GM12878 (cell line): ENCODE measurements around the gene NFKBIZ. TPM values are rescaled to one million over a fixed set of nuclear protein-coding genes. Genes with fewer than 3 reads are reported as not detected.

Source experiments
- CEBPB ChIP-seq, 2 experiments: fragments of 150-350 bp in 1 of 2; IDR thresholded peaks; 2 replicates each; pipeline ENCODE4 v1.6.1; 2012 to 2014; ENCODE audit warnings: low read depth in 2 of 2, low read length in 2 of 2, borderline replicate concordance in 1 of 2, inconsistent platforms in 1 of 2
- NFXL1 ChIP-seq: fragments of 450-650 bp; IDR thresholded peaks from 2 replicates; pipeline ENCODE4 v1.6.1; 2017; ENCODE audit warnings: antibody characterized with exemption, mild to moderate bottlenecking, borderline replicate concordance
- SPI1 ChIP-seq: IDR thresholded peaks from 2 replicates; pipeline ENCODE4 v1.6.1; 2011; ENCODE audit warnings: low read depth, mild to moderate bottlenecking, low read length, moderate library complexity, borderline replicate concordance; ENCODE audit not compliant: insufficient read depth
- TCF12 ChIP-seq: IDR thresholded peaks from 2 replicates; pipeline ENCODE4 v1.6.1; 2011; ENCODE audit warnings: low read depth, mild to moderate bottlenecking, low read length
- WRNIP1 ChIP-seq: IDR thresholded peaks from 2 replicates; pipeline ENCODE4 v1.6.1; 2011; ENCODE audit warnings: low read depth, low read length, improper control_type of control experiment, borderline replicate concordance
- polyA plus RNA-seq, 11 experiments: library from polyadenylated mRNA; depleted of rRNA in 4 of 11; unstranded in 6 of 11; stranded (reverse) in 5 of 11; fragments of >200 nt; fragmentation: Nextera tagmentation in 4 of 11; fragmentation: Illumina TruSeq in 1 of 11; extraction: Ambion mirVana in 4 of 11; extraction: Trizol in 1 of 11; gene quantifications; 1 replicate in 1 of 11; 2 replicates in 10 of 11; pipeline versions ENCODE4 v1.2.1 to v1.2.3, GENCODE V29; 2011 to 2016; ENCODE audit warnings: inconsistent platforms in 2 of 11, missing spikeins in 2 of 11, low read depth in 1 of 11
- total RNA-seq, 4 experiments: library from RNA; depleted of rRNA in 3 of 4; stranded (reverse); fragments of >200 nt in 3 of 4; fragmentation: Illumina TruSeq in 1 of 4; extraction: Trizol in 1 of 4; gene quantifications; 2 replicates each; pipeline versions ENCODE4 v1.2.1 to v1.2.3, GENCODE V29; 2013 to 2021
- TF ChIP-seq, protein P1 (sequence below): fragments of 450-650 bp; IDR thresholded peaks from 2 replicates; pipeline ENCODE4 v1.6.1; 2017; ENCODE audit warnings: low read depth, mild to moderate bottlenecking, moderate library complexity
- TF ChIP-seq, protein P2 (sequence below): fragments of 450-650 bp; formaldehyde crosslinking; IDR thresholded peaks from 2 replicates; pipeline ENCODE4 v1.4.0; 2020; ENCODE audit warnings: mild to moderate bottlenecking, moderate library complexity

The NFKBIZ gene
- total and polyA plus RNA-seq, 10 of the 15 experiments (the other 5 are each of a cell fraction or from before 2014, with no cell fraction given): 6.3 to 53.8 (median 17.3) TPM

DNA sequence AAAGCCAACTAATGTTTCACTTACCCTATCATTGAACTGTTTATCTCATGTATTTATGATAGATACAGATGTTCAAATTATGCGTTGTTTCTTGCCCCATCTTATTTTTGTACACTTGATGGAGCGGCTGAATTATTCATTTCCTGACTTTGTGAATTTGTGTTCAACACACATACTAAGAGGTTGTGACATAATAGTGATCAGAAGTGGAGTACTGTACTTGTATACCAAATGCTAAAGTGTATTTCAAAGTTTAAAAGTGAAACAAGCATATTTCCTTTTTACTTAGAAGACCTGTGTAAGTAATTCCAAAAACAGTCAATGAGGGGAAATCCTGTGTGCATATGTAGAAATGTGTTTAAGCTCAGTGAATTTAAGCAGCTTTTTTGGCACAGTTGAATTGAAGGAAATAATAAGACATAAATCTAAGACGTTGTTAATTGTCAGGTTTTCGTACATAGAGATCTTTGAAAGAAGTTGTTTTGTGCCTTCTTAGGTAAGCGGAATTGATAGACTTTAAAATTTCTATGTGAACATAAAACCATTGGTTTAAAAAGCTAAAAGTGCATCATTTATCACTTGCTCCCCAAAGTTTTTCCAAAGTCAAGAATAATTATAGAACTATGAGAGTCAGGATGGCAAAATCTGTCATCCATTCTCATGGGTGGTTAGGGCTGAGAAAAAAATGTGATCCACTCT lies 1.9 kb downstream of the NFKBIZ start (continued):
- TF ChIP-seq SPI1: no peak
- 0 out of 4 replicates have a peak, but pooled peaks of 1 of the 2 experiments have one; percentile 8 for TF ChIP-seq CEBPB (IDR thresholded peaks at IDR 0.05; ENCODE audit: borderline replicate concordance in 1 of 2, low read depth in 2 of 2, low read length in 2 of 2)
- TF ChIP-seq, protein P1, sequence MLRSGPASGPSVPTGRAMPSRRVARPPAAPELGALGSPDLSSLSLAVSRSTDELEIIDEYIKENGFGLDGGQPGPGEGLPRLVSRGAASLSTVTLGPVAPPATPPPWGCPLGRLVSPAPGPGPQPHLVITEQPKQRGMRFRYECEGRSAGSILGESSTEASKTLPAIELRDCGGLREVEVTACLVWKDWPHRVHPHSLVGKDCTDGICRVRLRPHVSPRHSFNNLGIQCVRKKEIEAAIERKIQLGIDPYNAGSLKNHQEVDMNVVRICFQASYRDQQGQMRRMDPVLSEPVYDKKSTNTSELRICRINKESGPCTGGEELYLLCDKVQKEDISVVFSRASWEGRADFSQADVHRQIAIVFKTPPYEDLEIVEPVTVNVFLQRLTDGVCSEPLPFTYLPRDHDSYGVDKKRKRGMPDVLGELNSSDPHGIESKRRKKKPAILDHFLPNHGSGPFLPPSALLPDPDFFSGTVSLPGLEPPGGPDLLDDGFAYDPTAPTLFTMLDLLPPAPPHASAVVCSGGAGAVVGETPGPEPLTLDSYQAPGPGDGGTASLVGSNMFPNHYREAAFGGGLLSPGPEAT: peak; percentile 41
- TF ChIP-seq TCF12: no peak
- TF ChIP-seq WRNIP1: no peak
- TF ChIP-seq, protein P2, sequence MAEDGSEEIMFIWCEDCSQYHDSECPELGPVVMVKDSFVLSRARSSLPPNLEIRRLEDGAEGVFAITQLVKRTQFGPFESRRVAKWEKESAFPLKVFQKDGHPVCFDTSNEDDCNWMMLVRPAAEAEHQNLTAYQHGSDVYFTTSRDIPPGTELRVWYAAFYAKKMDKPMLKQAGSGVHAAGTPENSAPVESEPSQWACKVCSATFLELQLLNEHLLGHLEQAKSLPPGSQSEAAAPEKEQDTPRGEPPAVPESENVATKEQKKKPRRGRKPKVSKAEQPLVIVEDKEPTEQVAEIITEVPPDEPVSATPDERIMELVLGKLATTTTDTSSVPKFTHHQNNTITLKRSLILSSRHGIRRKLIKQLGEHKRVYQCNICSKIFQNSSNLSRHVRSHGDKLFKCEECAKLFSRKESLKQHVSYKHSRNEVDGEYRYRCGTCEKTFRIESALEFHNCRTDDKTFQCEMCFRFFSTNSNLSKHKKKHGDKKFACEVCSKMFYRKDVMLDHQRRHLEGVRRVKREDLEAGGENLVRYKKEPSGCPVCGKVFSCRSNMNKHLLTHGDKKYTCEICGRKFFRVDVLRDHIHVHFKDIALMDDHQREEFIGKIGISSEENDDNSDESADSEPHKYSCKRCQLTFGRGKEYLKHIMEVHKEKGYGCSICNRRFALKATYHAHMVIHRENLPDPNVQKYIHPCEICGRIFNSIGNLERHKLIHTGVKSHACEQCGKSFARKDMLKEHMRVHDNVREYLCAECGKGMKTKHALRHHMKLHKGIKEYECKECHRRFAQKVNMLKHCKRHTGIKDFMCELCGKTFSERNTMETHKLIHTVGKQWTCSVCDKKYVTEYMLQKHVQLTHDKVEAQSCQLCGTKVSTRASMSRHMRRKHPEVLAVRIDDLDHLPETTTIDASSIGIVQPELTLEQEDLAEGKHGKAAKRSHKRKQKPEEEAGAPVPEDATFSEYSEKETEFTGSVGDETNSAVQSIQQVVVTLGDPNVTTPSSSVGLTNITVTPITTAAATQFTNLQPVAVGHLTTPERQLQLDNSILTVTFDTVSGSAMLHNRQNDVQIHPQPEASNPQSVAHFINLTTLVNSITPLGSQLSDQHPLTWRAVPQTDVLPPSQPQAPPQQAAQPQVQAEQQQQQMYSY: no peak
- TF ChIP-seq NFXL1: no peak
- TF ChIP-seq, all 136 proteins: peak for 5
